Stimulated activated CD8-positive, alpha-beta memory T cell treated with anti-CD3 and anti-CD28 coated beads, Interleukin-15, amount 100 ng/mL, for 1 hour (primary cell): ENCODE measurements around the gene SLC2A6.
"Not testable (repeated sequence)": the region's sequence is repeated elsewhere in the genome, so short reads cannot be mapped to it uniquely, and the experiment has no call there.

Experiments
- DNase-seq: peaks from one replicate; pipeline ENCODE4 v3.0.0-alpha.2; 2020; ENCODE audit warnings: low read depth

Gene SLC2A6

GRCh38 chr9:133460405-133461175 lies 18.3 kb downstream of the SLC2A6 start:
- no peak for DNase-seq

DNA sequence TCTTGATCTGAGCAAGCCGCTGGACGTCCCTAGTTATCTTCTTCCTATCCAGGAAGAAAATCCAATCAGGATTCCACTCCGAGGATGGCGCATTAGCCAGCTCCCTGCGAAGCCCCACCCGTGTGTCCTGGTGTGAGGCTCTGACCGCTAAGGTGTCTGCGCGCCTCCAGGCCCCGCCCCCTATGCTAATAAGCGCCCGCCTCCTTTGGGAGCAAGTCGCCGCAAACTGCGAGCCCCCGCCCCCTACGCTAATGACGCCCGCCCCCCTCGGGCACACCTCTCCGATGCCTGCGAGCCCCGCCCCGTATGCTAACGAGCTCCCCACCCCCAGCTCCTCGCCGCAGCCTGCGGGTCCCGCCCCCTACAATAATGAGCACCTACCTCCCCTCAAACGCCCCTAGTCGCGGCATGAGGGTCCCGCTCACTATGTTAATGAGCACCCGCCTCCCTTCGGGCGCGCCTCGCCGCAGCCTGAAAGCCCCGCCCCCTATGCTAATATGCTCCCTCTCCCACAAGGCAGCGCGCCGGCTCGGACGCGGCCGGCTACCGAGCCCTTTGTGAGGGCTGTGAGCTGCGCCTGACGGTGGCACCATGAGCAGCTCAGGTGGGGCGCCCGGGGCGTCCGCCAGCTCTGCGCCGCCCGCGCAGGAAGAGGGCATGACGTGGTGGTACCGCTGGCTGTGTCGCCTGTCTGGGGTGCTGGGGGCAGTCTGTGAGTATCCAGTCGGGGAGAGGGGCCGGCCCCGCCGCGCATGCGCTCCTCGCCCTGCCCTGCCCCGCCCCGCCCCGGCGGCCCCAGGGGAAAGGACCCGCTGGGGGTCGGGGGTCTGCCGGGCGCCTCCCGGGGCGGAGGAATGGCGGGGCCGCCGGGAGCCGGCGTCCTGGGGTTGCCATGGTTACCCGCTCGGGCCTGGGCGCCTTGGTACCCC lies 19.2 kb downstream of the SLC2A6 start, which contains the start of gene CACFD1:
Gene CACFD1 (plus strand): TSS at position 503 of the 929 bp plus-strand sequence. CDS start 89 bp downstream, at position 592.
- peak; percentile 85 for DNase-seq

- no peak for DNase-seq
Measured at GRCh38 chr9:133458643-133459312, 20.1 kb downstream of the SLC2A6 start.

- DNase-seq, result no peak
Measured at GRCh38 chr9:133457748-133458147, 21.2 kb downstream of the SLC2A6 start.

GRCh38 chr9:133457233-133457632 lies 21.7 kb downstream of the SLC2A6 start:
- no peak for DNase-seq

DNA sequence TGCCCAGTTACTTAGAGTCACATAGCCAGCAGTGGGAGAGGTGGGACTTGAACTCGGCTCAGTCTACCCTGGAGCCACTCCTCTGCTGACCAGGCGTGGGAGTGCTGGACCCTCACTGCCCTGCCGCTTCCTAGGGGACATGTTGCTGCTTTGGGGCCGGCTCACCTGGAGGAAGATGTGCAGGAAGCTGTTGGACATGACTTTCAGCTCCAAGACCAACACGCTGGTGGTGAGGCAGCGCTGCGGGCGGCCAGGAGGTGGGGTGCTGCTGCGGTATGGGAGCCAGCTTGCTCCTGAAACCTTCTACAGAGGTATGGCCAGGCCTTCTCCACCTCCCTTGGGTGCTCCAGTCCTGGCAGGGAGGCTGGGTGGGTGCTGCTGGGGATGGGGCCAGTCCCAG lies 22.5 kb downstream of the SLC2A6 start:
- no peak for DNase-seq

- DNase-seq, result no peak
Measured at GRCh38 chr9:133455936-133456335, 23.0 kb downstream of the SLC2A6 start.

GRCh38 chr9:133454943-133455673 lies 23.8 kb downstream of the SLC2A6 start:
- DNase-seq, result no peak

DNA sequence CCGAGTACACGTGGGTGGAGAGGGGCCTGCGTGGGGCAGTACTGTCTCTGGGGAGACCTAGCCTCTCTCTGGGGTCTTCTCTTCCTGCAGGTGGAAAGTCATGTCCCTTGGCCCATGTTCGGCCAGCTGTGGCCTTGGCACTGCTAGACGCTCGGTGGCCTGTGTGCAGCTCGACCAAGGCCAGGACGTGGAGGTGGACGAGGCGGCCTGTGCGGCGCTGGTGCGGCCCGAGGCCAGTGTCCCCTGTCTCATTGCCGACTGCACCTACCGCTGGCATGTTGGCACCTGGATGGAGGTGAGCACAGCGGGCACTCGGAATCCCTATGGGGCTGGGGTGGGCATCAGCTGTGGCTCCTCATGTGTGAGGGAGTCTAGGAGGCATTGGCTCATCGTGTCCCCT lies 24.6 kb downstream of the SLC2A6 start:
- no peak for DNase-seq

- no peak for DNase-seq
Measured at GRCh38 chr9:133453651-133454050, 25.2 kb downstream of the SLC2A6 start.

DNA sequence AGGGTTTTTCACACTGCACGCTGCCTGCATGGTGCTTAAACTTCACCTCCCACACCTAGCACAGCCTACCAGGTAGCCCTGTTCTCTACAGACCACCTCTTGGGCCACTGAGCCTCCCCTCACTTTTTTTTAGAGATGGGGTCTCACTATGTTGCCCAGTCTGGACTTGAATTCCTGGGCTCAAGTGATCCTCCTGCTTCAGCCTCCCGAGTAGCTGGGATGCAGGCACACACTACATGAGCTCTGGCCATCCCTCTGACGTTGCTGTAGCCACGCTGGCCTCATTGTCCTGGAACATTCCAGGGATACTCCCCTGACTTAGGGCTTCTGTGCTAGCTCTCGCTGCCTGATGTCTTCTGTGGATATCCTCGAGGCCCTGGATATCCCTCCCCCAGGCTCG lies 26.3 kb downstream of the SLC2A6 start:
- no peak for DNase-seq

GRCh38 chr9:133451865-133452264 lies 27.0 kb downstream of the SLC2A6 start:
- DNase-seq, result not testable (repeated sequence)

GRCh38 chr9:133449760-133450159 lies 29.1 kb downstream of the SLC2A6 start:
- DNase-seq, result no peak

- no peak for DNase-seq
Measured at GRCh38 chr9:133448487-133448972, 30.4 kb downstream of the SLC2A6 start.

GRCh38 chr9:133445293-133445969 lies 33.5 kb downstream of the SLC2A6 start:
- no peak for DNase-seq

- no peak for DNase-seq
Measured at GRCh38 chr9:133443982-133444381, 34.9 kb downstream of the SLC2A6 start.

DNA sequence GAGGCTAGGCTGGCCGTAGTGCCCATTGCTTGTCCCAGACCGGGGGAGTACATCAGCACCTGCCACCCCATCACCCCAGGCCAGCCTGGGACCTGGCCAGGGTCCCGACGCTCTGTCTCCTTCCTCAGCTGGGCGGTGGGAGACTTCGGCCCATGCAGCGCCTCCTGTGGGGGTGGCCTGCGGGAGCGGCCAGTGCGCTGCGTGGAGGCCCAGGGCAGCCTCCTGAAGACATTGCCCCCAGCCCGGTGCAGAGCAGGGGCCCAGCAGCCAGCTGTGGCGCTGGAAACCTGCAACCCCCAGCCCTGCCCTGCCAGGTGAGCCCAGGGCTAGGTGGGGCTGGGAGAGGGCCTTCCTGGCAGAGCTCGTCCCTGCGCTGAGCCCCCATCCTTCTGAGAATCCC lies 35.7 kb downstream of the SLC2A6 start:
- DNase-seq, result no peak

DNA sequence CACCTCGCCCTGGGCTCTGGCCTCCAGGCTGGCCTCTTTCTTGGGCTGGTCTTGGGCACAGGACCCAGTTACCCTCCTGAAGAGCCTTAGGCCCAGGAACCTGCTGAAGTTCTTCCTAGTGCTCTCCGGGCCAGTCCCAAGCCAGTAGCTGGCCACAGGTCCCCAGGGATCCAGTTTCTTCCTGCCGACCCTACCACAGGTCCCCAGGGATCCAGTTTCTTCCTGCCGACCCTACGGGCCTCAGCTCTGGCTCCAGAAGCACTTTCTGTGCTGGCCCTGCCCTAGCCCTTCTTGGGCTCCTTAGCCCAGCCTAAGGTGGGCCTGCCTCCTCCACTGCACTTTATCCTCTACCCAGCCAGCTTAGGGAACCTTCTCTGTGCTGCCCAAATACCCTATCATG lies 37.3 kb downstream of the SLC2A6 start:
- DNase-seq, result no peak

- no peak for DNase-seq
Measured at GRCh38 chr9:133440874-133441273, 38.0 kb downstream of the SLC2A6 start.

DNA sequence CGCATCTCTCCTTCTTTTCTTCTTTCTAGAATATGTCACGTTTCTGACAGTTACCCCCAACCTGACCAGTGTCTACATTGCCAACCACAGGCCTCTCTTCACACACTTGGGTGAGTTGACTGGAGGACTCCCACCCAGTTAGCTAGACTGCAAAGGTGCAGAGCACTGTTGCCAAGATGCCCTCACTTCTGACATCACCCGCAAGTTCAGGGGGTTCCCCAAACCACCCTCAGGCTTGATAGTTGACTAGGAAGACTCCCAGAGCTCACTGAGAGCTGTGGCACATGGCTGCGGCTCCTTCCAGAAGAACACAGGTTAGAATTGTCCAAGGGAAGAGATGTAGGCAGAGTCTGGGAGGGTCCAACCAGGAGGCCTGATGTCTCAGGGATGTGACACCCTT lies 39.6 kb downstream of the SLC2A6 start:
- DNase-seq, result no peak
